Suprapubic skin (tissue), 4 donors: Measurements from ENCODE around the gene POU2AF2. TPM values are rescaled to one million over a fixed set of nuclear protein-coding genes. Genes with fewer than 3 reads are reported as not detected.

Experiments
- DNase-seq, 2 donors: peaks; one replicate each; pipeline ENCODE4 v3.0.0-alpha.2; 2019; ENCODE audit warnings: low spot score in 2 of 2
- H3K27ac ChIP-seq: fragments of 200-600 bp; sonication (generic); one replicate; pipeline ENCODE4 v1.5.1; 2019
- H3K27me3 ChIP-seq: fragments of 200-600 bp; sonication (generic); one replicate; pipeline ENCODE4 v1.5.1; 2019
- H3K36me3 ChIP-seq: fragments of 200-600 bp; sonication (generic); one replicate; pipeline ENCODE4 v1.5.1; 2019
- H3K4me1 ChIP-seq: fragments of 200-600 bp; sonication (generic); one replicate; pipeline ENCODE4 v1.5.1; 2019
- H3K4me3 ChIP-seq: fragments of 200-600 bp; sonication (generic); one replicate; pipeline ENCODE4 v1.5.1; 2019; ENCODE audit warnings: mild to moderate bottlenecking
- H3K9me3 ChIP-seq: fragments of 200-600 bp; sonication (generic); one replicate; pipeline ENCODE4 v1.5.1; 2019
- CTCF ChIP-seq, 2 donors: fragments of 200-600 bp in 1 of 2; fragments of 450-650 bp in 1 of 2; sonication (generic) in 1 of 2; IDR thresholded peaks; one replicate each; pipeline ENCODE4 v1.5.1; 2016 to 2019; ENCODE audit warnings: antibody characterized with exemption in 2 of 2, mild to moderate bottlenecking in 1 of 2, moderate library complexity in 1 of 2
- EP300 ChIP-seq: sonication (generic); formaldehyde crosslinking; IDR thresholded peaks from one replicate; pipeline ENCODE4 v1.6.1; 2017; ENCODE audit warnings: antibody characterized with exemption
- POLR2A ChIP-seq, 2 donors: fragments of 450-650 bp; IDR thresholded peaks; one replicate each; pipeline ENCODE4 v1.6.1; 2017; ENCODE audit warnings: antibody characterized with exemption in 2 of 2, mild to moderate bottlenecking in 2 of 2, moderate library complexity in 2 of 2
- POLR2AphosphoS5 ChIP-seq, 3 donors: sonication (generic); formaldehyde crosslinking; IDR thresholded peaks; one replicate each; pipeline ENCODE4 v1.6.1; 2017; ENCODE audit warnings: antibody characterized with exemption in 3 of 3
- WGBS: methylation state at CpG from one replicate; pipeline ENCODE4 v1.1.5; 2018; 5-methylcytosine and 5-hydroxymethylcytosine counted together
- total RNA-seq, 4 donors: library from RNA; depleted of rRNA; stranded (reverse); fragments of >200 nt; gene quantifications; one replicate each; pipeline ENCODE4 v1.1.0, GENCODE V29; 2016

POU2AF2 gene
- total RNA-seq, 4 donors from 2014 or later, result not detected

GRCh38 chr11:111298413-111299100 is 53.0 kb downstream of the POU2AF2 start, which contains the start of gene POU2AF3:
POU2AF3 (plus strand) TSS chr11:111298546; CDS start chr11:111298582, 36 bp downstream.
- peaks cover 25% of the 10 kb centered on the region for H3K27me3 ChIP-seq
- 15% methylated on average over 22 of the region's 57 CpGs for WGBS
- TF ChIP-seq POLR2AphosphoS5 (IDR thresholded peaks at IDR 0.05), result no peak
- no peak for TF ChIP-seq EP300
- TF ChIP-seq CTCF (IDR thresholded peaks at IDR 0.05), result no peak
- no peak for TF ChIP-seq POLR2A (IDR thresholded peaks at IDR 0.05)
- no peaks in the 10 kb centered on the region for H3K9me3 ChIP-seq
- no peaks in the 10 kb centered on the region for H3K36me3 ChIP-seq
- H3K27ac ChIP-seq, result peak within 1 kb of the TSS; percentile 77
- DNase-seq, result peak in 1 of 2 donors; percentile 64
- H3K4me3 ChIP-seq, result peak within 1 kb of the TSS; percentile 59
- H3K4me1 ChIP-seq, result peaks cover 40% of the 10 kb centered on the region

DNA sequence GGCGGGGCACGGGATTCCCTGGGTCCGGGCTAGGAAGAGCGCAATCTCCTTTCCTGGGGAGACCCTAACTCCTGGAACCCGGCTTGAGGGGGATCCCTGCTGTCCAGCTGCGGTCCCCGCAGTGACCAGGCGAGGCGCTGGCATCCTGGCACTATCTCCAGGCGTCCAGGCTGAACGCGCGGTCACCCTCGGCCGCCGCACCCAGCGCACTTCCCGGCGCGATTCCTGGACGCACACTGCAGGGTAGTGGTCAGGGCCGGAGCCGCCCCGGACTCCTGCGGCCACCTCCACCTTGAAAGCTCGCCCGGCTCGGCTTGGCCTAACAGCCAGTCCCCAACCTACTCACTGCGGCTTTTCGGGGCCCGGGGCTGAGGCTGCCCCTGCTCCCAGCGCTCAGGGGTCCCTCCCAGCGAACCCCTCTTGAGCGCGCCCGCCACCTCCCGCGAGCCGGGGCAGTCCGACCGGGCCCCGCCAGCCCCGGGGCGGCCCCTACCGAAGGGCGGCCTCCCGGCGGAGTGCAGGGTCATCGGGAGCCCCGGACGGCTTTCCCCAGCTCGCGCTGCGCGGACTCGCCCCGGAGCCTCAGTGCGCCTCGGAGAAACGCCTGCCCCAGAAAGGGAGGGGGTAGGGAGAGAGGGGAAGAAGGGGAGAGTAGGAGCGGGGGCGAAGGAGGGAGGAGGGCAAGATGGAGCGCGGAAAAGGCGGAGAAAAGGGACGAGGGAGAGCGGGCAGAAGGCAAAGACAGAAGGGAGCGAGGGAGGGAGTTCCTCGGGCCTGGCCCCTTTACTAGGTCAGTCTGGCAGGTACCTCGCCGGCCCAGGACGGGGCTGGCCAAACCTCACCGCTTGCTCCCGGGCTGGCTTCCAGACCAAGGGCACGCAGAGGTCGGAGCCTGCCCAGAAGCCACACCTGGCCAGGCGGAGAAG is 53.8 kb downstream of the POU2AF2 start:
- no peaks in the 10 kb centered on the region for H3K36me3 ChIP-seq
- H3K4me1 ChIP-seq, result peaks cover 41% of the 10 kb centered on the region
- H3K27me3 ChIP-seq, result peaks cover 25% of the 10 kb centered on the region
- DNase-seq, result peak in 1 of 2 donors; percentile 72
- no peaks in the 10 kb centered on the region for H3K9me3 ChIP-seq
- 3% methylated on average over 36 of the region's 77 CpGs for WGBS
- peak overlapping the region; percentile 59 for H3K4me3 ChIP-seq
- TF ChIP-seq POLR2A (IDR thresholded peaks at IDR 0.05), result no peak
- TF ChIP-seq EP300, result no peak
- TF ChIP-seq CTCF (IDR thresholded peaks at IDR 0.05), result peak; percentile 36 to 62
- no peak for TF ChIP-seq POLR2AphosphoS5 (IDR thresholded peaks at IDR 0.05)
- peak overlapping the region; percentile 77 for H3K27ac ChIP-seq

- Histone ChIP-seq H3K36me3 (no peaks in the 10 kb centered on the region), H3K4me1 (peaks cover 41% of the 10 kb centered on the region), H3K4me3 (no peak overlapping the region), H3K9me3 (no peaks in the 10 kb centered on the region), H3K27me3 (peaks cover 25% of the 10 kb centered on the region), H3K27ac (no peak overlapping the region)
- 97% methylated on average over 8 of the region's 9 CpGs for WGBS
- TF ChIP-seq EP300 (no peak), CTCF (IDR thresholded peaks at IDR 0.05) (no peak), POLR2A (IDR thresholded peaks at IDR 0.05) (no peak)
- DNase-seq, result no peak
These were observed 55.0 kb downstream of the POU2AF2 start for GRCh38 chr11:111300569-111300968.

DNA sequence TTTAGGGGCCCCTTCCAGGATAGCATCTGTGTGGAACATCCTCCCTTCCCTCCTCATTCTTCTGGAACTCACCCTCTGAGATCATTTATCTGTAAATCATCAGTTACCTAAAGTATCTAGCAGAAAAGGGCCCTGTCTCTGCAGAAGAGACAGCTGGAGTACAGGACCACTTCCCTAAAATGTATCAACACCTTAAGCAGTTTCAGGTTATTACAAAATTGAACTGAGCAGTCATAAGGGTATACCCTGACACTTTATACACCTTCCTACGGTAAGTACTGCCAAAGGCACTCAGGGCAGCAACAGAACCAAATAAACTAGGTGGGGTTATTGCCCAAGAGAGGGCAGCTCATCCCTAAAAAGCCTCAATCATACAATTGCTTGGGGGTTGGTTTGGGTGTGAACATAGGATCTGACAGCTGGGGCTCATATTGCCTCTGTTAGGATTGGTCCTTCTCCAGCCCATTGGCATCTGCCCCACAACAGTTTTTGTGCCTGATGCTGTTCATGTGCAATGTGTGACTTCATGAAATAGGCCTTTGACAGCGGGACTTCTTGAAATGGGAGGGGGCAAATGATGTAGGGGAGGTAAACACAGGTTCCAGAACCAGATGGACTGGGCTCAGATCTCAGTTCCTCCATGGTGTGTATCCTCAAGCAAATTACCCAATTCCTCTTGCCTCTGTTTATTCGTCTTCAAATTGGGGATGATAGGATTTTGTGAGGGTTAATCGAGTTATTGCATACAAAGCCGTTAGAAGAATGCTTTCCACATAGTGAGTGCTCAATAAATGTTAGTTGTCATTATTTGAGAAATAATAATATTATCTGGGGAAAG is 55.7 kb downstream of the POU2AF2 start:
- Histone ChIP-seq H3K27ac (no peak overlapping the region), H3K4me3 (no peak overlapping the region), H3K4me1 (peaks cover 41% of the 10 kb centered on the region), H3K36me3 (no peaks in the 10 kb centered on the region), H3K27me3 (peaks cover 25% of the 10 kb centered on the region), H3K9me3 (no peaks in the 10 kb centered on the region)
- TF ChIP-seq POLR2A (IDR thresholded peaks at IDR 0.05), result no peak
- no peak for TF ChIP-seq EP300
- no peak for TF ChIP-seq POLR2AphosphoS5 (IDR thresholded peaks at IDR 0.05)
- TF ChIP-seq CTCF (IDR thresholded peaks at IDR 0.05), result no peak
- WGBS, result 74% methylated on average over 5 of the region's 5 CpGs
- DNase-seq, result no peak
